Measurements from ENCODE around the gene TINCR.

TINCR gene

GRCh38 chr19:5512715-5513114, 55.0 kb downstream of the TINCR start:
- H3K27ac ChIP-seq = no peak overlapping the region
- TF ChIP-seq CTCF (conservative IDR thresholded peaks at IDR 0.05) = no peak

Measured in VCaP (cell line).